Prostate gland (tissue), 2 donors: ENCODE data around the gene CD69. TPM values are rescaled to one million over a fixed set of nuclear protein-coding genes. Genes with fewer than 3 reads are reported as not detected.

ENCODE experiments used
- DNase-seq: peaks from one replicate; pipeline ENCODE4 v3.0.0-alpha.2; 2019; ENCODE audit warnings: low spot score
- H3K27ac ChIP-seq, 2 donors: fragments of 200-600 bp; sonication (generic); 2 replicates each; pipeline ENCODE4 v1.5.1; 2017 to 2019
- H3K27me3 ChIP-seq: fragments of 200-600 bp; sonication (generic); replicated peaks from 2 replicates; pipeline ENCODE4 v1.5.1; 2019; ENCODE audit not compliant: insufficient read depth
- H3K36me3 ChIP-seq, 2 donors: fragments of 200-600 bp; sonication (generic); 1 replicate in 1 of 2; 2 replicates in 1 of 2; pipeline versions ENCODE4 v1.5.1 to v1.8.1; 2017 to 2019
- H3K4me1 ChIP-seq: fragments of 200-600 bp; sonication (generic); replicated peaks from 2 replicates; pipeline ENCODE4 v1.5.1; 2019
- H3K4me3 ChIP-seq, 2 donors: fragments of 200-600 bp; sonication (generic); 2 replicates each; pipeline ENCODE4 v1.5.1; 2017 to 2019
- H3K9me3 ChIP-seq: fragments of 200-600 bp; sonication (generic); 2 replicates; pipeline ENCODE4 v1.5.1; 2017
- CTCF ChIP-seq, 4 experiments: fragments of 200-600 bp in 2 of 4; fragments of 450-650 bp in 2 of 4; sonication (generic) in 2 of 4; IDR thresholded peaks; 1 replicate in 3 of 4; 2 replicates in 1 of 4; pipeline ENCODE4 v1.5.1; 2016 to 2019; ENCODE audit warnings: antibody characterized with exemption in 4 of 4, mild to moderate bottlenecking in 2 of 4, moderate library complexity in 2 of 4
- POLR2A ChIP-seq: fragments of 450-650 bp; IDR thresholded peaks from one replicate; pipeline ENCODE4 v1.6.1; 2016; ENCODE audit warnings: antibody characterized with exemption, mild to moderate bottlenecking
- POLR2AphosphoS5 ChIP-seq: sonication (generic); formaldehyde crosslinking; IDR thresholded peaks from one replicate; pipeline ENCODE4 v1.6.1; 2017; ENCODE audit warnings: antibody characterized with exemption
- whole genome bisulfite sequencing: methylation state at CpG from one replicate; pipeline ENCODE4 v1.1.5; 2018; 5-methylcytosine and 5-hydroxymethylcytosine counted together
- intact Hi-C: fragments of 100-400 bp; cut with DNase I; formaldehyde crosslinking; loops from one replicate; pipeline ENCODE4 v1.14.2; 2022
- total RNA-seq, 2 donors: library from RNA; depleted of rRNA; stranded (reverse); fragments of >200 nt; gene quantifications; one replicate each; pipeline ENCODE4 v1.1.0, GENCODE V29; 2016

The CD69 gene
- total RNA-seq, 2 donors from 2014 or later = 1.9 to 2.2 TPM

- Histone ChIP-seq H3K36me3 (no peaks in the 10 kb centered on the region), H3K9me3 (no peaks in the 10 kb centered on the region), H3K4me3 (no peak overlapping the region), H3K4me1 (no peaks in the 10 kb centered on the region), H3K27ac (no peak overlapping the region), H3K27me3 (no peaks in the 10 kb centered on the region)
- TF ChIP-seq POLR2A (no peak), POLR2AphosphoS5 (no peak), CTCF (IDR thresholded peaks at IDR 0.05) (no peak)
- intact Hi-C loops = loop anchor here (5.0 kb wide), 1 partner anchor 175 kb away; no protein-coding TSS in a partner anchor
- DNase-seq = no peak
- 92% methylated on average over 2 of the region's 2 CpGs for WGBS
Measured at GRCh38 chr12:9752145-9752933, 8.4 kb downstream of the CD69 start.

GRCh38 chr12:9751204-9752144 is 9.2 kb downstream of the CD69 start:
- no peak for DNase-seq
- 31% methylated on average over 9 of the region's 9 CpGs for WGBS
- Histone ChIP-seq H3K27ac (no peak overlapping the region), H3K9me3 (no peaks in the 10 kb centered on the region), H3K4me3 (no peak overlapping the region), H3K4me1 (no peaks in the 10 kb centered on the region), H3K36me3 (no peaks in the 10 kb centered on the region), H3K27me3 (no peaks in the 10 kb centered on the region)
- peak in 2 of 4 experiments; percentile 48 to 53 for TF ChIP-seq CTCF (IDR thresholded peaks at IDR 0.05)
- no peak for TF ChIP-seq POLR2A
- no peak for TF ChIP-seq POLR2AphosphoS5
- intact Hi-C loops = loop anchor here (5.0 kb wide), 1 partner anchor 176 kb away; no protein-coding TSS in a partner anchor

GRCh38 chr12:9750276-9751203 is 10.2 kb downstream of the CD69 start:
- Histone ChIP-seq H3K9me3 (no peaks in the 10 kb centered on the region), H3K4me1 (no peaks in the 10 kb centered on the region), H3K4me3 (no peak overlapping the region), H3K36me3 (no peaks in the 10 kb centered on the region), H3K27ac (no peak overlapping the region), H3K27me3 (no peaks in the 10 kb centered on the region)
- 16% methylated on average over 20 of the region's 20 CpGs for WGBS
- TF ChIP-seq CTCF (IDR thresholded peaks at IDR 0.05) = peak; percentile 61 to 72 (median 71)
- peak; percentile 18 for TF ChIP-seq POLR2AphosphoS5
- no peak for TF ChIP-seq POLR2A
- peak; percentile 28 for DNase-seq
- intact Hi-C loops = loop anchor here (5.0 kb wide), 1 partner anchor 177 kb away; no protein-coding TSS in a partner anchor

- Histone ChIP-seq H3K4me1 (no peaks in the 10 kb centered on the region), H3K9me3 (no peaks in the 10 kb centered on the region), H3K27ac (no peak overlapping the region), H3K36me3 (no peaks in the 10 kb centered on the region), H3K27me3 (no peaks in the 10 kb centered on the region), H3K4me3 (no peak overlapping the region)
- DNase-seq = no peak
- TF ChIP-seq POLR2AphosphoS5 (no peak), POLR2A (no peak), CTCF (IDR thresholded peaks at IDR 0.05) (no peak)
- intact Hi-C loops = loop anchor here (5.0 to 10.0 kb wide), 2 partner anchors 178 to 385 kb away; partner anchors contain the start of gene CLEC7A
- WGBS = 0% methylated on average over 1 of the region's 1 CpG
Measured at GRCh38 chr12:9749640-9750039, 11.1 kb downstream of the CD69 start.
